ENCODE measurements around the gene C3orf22.

DNA sequence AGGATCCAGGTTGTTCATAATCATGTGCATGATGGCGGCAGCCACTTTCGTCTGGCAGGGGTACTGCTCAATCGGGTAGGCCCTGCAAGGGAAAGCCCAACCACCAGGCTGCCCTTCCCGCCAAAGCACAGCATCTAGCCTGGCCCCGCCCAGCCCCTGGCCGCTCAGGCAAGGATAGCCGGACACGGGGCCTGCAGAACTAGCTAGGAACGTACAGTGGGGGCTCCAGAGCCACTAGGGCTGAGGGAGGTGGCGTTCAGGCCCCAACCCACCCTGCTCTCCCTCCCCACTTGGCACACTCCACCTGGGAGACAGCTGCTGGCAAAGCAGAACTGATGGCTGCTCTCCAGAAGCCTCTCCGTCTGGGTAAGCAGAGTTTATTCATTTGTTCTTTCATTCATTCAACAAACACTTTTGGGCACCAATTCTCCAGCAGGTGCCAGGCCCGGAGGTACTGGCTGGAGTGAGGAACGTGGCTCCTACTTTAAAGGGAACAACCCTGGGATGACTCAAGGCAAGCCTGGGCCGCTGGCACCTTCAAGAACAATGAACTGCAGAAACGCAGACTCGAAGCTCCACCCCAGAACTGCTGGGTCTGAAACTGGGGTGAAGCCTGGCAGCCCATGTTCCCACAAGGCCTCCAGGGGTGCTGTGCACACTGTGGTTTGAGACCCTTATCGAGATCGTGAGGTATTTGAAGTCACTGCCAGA lies 49.0 kb downstream of the C3orf22 start:
- TF ChIP-seq, protein P1, sequence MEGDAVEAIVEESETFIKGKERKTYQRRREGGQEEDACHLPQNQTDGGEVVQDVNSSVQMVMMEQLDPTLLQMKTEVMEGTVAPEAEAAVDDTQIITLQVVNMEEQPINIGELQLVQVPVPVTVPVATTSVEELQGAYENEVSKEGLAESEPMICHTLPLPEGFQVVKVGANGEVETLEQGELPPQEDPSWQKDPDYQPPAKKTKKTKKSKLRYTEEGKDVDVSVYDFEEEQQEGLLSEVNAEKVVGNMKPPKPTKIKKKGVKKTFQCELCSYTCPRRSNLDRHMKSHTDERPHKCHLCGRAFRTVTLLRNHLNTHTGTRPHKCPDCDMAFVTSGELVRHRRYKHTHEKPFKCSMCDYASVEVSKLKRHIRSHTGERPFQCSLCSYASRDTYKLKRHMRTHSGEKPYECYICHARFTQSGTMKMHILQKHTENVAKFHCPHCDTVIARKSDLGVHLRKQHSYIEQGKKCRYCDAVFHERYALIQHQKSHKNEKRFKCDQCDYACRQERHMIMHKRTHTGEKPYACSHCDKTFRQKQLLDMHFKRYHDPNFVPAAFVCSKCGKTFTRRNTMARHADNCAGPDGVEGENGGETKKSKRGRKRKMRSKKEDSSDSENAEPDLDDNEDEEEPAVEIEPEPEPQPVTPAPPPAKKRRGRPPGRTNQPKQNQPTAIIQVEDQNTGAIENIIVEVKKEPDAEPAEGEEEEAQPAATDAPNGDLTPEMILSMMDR (optimal IDR thresholded peaks at IDR 0.05 in 1 of 3, IDR thresholded peaks at IDR 0.05 in 1 of 3, conservative IDR thresholded peaks at IDR 0.05 in 1 of 3; ENCODE audit: extremely low read depth in 1 of 3, insufficient read depth in 2 of 3, low read length in 3 of 3), result no peak
- TF ChIP-seq EZH2 (IDR thresholded peaks at IDR 0.05; ENCODE audit: low read length), result no peak
